Activated CD4-positive, alpha-beta T cell treated with anti-CD3 and anti-CD28 coated beads, Interleukin-2, amount 10 ng/mL, durations not matched to agents 7 days and 5 days (primary cell): ENCODE data around the gene MCTP2. TPM values are rescaled to one million over a fixed set of nuclear protein-coding genes. Genes with fewer than 3 reads are reported as not detected.

Source experiments
- CTCF ChIA-PET: fragments of 350-600 bp; sonication (Branson Sonifier 250); formaldehyde crosslinking; loops from one replicate; lab custom pipeline; 2021; ENCODE audit warnings: antibody characterized with exemption; lab: Charles Lee
- POLR2A ChIA-PET: fragments of 350-600 bp; sonication (Branson Sonifier 250); formaldehyde crosslinking; loops from one replicate; lab custom pipeline; 2021; ENCODE audit warnings: antibody characterized with exemption; lab: Charles Lee
- DNase-seq: peaks from one replicate; pipeline ENCODE4 v3.0.0-alpha.2; 2020
- H3K27ac Mint-ChIP-seq: one replicate; pipeline ENCODE4 v1.8.0; 2021; ENCODE audit warnings: mild to moderate bottlenecking, moderate library complexity, mixed read lengths
- H3K27me3 Mint-ChIP-seq: one replicate; pipeline ENCODE4 v1.8.0; 2021; ENCODE audit warnings: mixed read lengths
- H3K36me3 Mint-ChIP-seq: one replicate; pipeline ENCODE4 v1.8.0; 2021; ENCODE audit warnings: low read depth, mixed read lengths
- H3K4me1 Mint-ChIP-seq: one replicate; pipeline ENCODE4 v1.8.0; 2021; ENCODE audit warnings: mixed read lengths
- H3K4me3 Mint-ChIP-seq: one replicate; pipeline ENCODE4 v1.8.0; 2021; ENCODE audit warnings: mild to moderate bottlenecking, moderate library complexity, mixed read lengths
- H3K9me3 Mint-ChIP-seq: one replicate; pipeline ENCODE4 v1.8.0; 2021; ENCODE audit warnings: mixed read lengths
- total RNA-seq, 2 experiments: library from RNA; stranded (reverse); gene quantifications; one replicate each; pipeline ENCODE4 v1.2.3, GENCODE V29; 2021

MCTP2 gene
- total RNA-seq, 2 experiments from 2014 or later, result 17.0 to 17.2 TPM

DNA sequence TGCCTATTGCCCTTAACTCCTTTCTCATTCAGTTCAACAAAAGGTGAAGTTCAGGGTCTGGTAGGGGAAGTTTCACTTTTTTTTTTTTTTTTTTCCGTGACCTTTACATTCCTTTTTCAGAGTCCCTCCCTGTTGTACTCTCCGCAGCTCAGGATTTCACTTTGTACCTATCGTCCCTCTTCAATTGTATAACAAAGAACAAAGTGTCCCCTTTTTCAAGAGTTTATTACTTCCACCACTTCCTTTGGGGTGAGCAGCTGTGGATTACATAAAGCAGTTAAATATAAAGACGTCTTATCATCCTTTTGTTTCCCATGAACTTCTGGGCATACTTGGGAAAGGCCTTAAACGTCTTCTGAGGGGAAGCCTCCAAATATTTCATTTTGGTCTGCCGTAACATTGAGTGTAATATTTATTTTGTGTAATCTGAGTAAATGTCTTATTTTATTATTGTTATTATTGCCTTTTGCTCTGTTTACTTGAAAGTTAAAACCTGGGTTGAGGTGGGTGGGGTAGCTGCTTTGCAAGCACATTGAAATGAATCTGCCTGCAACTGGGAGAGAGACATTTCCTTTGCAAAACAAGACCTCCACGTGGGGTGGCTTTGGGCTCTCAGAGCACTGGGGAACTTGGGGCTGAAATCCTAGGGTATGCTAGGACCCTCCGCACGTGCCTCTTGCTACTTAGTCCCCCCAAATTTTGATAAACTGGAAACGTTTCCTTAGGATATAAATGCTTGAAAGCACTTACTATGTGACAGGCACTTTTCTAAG is 169.4 kb downstream of the MCTP2 start:
- peaks cover 7% of the 10 kb centered on the region for H3K36me3 Mint-ChIP-seq
- H3K4me1 Mint-ChIP-seq, result no peaks in the 10 kb centered on the region
- CTCF ChIA-PET, result no interaction called here

DNA sequence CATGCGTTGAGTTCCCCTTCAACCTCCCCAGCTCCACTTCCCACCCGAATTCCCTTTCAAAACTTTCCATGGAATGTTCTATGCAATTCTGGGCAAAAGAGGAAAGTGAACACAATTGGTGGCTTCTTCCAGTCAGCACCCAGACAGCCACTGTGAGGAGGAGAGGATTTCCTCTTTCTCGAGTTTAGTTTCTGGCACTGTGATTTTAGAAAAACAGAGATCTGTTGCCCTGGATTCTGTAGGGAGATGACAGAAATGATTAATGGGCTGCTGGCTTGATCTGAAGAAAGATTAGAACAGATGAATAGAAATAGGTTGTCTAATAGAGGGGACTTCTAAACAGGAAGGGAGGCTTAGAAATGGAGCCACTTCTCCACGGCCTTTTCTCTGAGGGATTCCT is 172.0 kb downstream of the MCTP2 start:
- DNase-seq, result no peak
- H3K27me3 Mint-ChIP-seq, result no peaks in the 10 kb centered on the region
- H3K4me3 Mint-ChIP-seq, result no peak overlapping the region
- POLR2A ChIA-PET, result no interaction called here
- H3K4me1 Mint-ChIP-seq, result no peaks in the 10 kb centered on the region
- H3K36me3 Mint-ChIP-seq, result peaks cover 7% of the 10 kb centered on the region
- no peak overlapping the region for H3K27ac Mint-ChIP-seq
- CTCF ChIA-PET, result no interaction called here
- H3K9me3 Mint-ChIP-seq, result no peaks in the 10 kb centered on the region

More for the DNA sequence above, 169.4 kb downstream of the MCTP2 start:
- POLR2A ChIA-PET, result no interaction called here
- H3K27ac Mint-ChIP-seq, result no peak overlapping the region
- no peaks in the 10 kb centered on the region for H3K27me3 Mint-ChIP-seq
- no peaks in the 10 kb centered on the region for H3K9me3 Mint-ChIP-seq
- no peak overlapping the region for H3K4me3 Mint-ChIP-seq
- DNase-seq, result no peak

DNA sequence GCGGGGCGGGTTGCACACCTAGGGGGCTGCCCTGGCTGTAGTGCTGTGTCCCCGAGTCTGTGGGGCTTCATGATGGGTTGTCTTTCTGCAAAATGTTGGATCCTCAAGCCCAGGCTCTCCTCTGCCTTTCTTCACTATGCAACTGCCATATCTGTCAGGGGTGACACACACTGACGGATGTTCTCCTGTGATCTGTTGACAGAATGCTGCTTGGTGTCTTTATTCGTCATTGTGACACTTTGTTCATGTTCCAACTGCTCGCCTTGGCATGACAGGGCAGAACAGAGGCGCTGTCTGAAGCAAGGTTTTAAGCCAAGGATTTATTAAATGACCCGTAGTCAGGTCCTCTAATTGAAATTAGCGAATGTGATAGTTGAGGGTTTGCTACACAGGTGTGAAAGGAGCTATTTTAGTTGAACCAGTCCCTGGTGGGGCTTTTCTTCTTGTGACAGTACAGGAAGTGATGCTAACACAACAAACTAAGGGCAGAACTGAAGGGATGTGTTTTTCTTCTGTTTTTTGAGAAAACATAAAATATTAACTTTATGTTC is 173.4 kb downstream of the MCTP2 start:
- Mint-ChIP-seq H3K4me3 (no peak overlapping the region), H3K9me3 (no peaks in the 10 kb centered on the region), H3K4me1 (no peaks in the 10 kb centered on the region), H3K36me3 (peaks cover 7% of the 10 kb centered on the region), H3K27me3 (no peaks in the 10 kb centered on the region), H3K27ac (no peak overlapping the region)
- ChIA-PET POLR2A (no interaction called here), CTCF (no interaction called here)
- DNase-seq, result no peak

DNA sequence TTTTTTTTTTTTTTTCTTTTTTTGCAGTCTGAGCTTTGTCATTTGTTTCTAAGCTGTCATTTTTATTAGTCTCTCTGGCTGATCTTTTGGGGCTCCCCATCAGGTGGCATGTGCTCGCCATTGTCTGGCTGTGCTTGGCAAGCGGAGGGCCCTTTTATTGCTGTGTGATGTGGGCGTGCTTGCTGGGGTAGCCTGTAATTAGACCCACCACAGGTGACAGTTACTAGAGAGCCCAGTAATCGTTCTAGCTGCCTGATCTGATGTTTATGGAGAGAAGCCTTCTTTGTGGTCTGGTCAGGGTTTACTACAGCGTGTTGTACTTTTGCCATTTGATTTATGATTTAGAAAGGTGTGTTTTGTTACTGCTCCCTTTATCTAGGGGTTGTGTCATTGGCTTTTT is 179.9 kb downstream of the MCTP2 start:
- ChIA-PET POLR2A (no interaction called here), CTCF (interaction anchor here (0.5 kb wide), 1 partner anchor 14 kb away, joined by 3 read pairs; no protein-coding TSS in a partner anchor)
- Mint-ChIP-seq H3K36me3 (no peaks in the 10 kb centered on the region), H3K4me3 (no peak overlapping the region), H3K4me1 (no peaks in the 10 kb centered on the region), H3K27ac (no peak overlapping the region), H3K27me3 (no peaks in the 10 kb centered on the region), H3K9me3 (no peaks in the 10 kb centered on the region)
- DNase-seq, result no peak

DNA sequence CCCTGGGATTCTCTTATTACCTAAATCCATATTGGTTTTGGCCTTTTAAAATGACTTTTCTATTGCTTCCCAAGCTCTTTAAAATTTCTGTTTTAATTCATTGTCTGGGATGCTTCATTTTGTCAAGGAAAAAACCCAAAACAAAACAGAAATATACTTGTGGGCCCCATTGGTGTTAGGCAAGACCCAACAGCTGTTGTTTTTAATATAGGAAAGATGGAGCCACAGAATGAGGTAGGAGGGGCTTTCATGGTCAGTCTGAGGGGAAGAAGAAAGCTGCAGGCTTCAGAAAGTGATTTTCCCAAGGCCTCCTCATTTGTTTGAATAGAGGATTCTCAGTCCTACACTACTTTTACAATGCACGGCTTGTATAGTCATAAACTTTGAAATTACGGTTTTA is 180.5 kb downstream of the MCTP2 start:
- Mint-ChIP-seq H3K27ac (no peak overlapping the region), H3K4me3 (no peak overlapping the region), H3K27me3 (no peaks in the 10 kb centered on the region), H3K9me3 (no peaks in the 10 kb centered on the region), H3K36me3 (no peaks in the 10 kb centered on the region), H3K4me1 (no peaks in the 10 kb centered on the region)
- ChIA-PET CTCF (interaction anchor here (0.5 to 1.4 kb wide), 2 partner anchors 13 to 15 kb away, joined by 3 read pairs; no protein-coding TSS in a partner anchor), POLR2A (no interaction called here)
- no peak for DNase-seq

DNA sequence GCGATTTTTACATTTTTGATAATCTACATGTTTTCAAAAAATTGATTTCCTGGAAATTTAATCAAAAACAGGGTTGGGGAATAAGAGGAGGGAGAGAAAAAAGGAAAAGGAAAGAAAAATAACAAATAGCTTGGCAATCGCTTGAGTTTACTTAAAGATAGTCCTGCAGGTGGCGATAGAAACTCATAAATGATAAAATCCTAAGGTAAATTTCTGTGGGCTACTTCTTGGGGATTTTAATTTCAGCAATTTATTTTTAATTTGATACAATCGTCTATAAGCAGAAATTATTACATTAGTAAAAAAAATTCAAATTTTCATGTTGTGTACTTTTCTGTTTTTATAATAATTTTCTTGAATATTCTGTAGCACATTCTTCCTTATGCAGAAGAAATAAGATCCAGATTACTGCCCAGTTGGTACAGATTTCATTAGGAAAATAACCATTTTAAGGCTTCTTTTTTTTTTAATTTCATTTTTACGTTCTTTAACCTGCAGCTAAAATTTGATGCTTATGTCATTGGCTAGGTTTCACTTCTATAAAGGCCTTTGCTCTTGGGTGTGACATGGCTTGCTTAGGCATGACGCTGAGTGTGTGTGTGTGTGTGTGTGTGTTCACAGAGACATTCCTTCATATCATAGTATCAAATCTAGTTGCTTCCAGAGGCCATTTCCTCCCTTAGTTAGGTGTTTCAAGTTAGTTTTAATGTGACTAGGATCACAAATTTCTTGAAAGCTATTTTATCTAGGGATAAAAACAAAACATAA is 181.8 kb downstream of the MCTP2 start:
- CTCF ChIA-PET, result interaction anchor here (1.2 to 1.4 kb wide), 2 partner anchors 16 to 32 kb away, joined by 3 to 4 read pairs; no protein-coding TSS in a partner anchor

DNA sequence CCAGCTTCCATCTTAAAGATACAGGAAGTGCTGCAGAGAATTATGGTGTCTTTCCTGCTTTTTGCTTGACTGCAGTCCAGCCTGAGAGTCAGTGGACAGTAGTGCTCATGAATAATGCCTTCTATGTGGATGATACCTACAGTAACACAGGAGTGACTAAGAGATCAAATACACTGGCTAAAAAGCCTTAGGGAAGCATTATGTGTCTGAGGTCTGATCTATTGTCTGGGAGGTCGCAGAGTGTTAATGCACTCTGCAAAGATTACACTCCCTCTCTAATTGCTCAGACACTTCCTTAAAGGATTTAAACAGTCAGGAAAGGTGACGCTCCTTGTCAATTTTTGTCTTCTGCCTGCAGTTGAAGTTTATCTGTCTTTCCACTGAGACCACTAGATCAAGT is 183.6 kb downstream of the MCTP2 start:
- ChIA-PET CTCF (no interaction called here), POLR2A (no interaction called here)
- Mint-ChIP-seq H3K36me3 (no peaks in the 10 kb centered on the region), H3K4me3 (no peak overlapping the region), H3K27ac (no peak overlapping the region), H3K4me1 (no peaks in the 10 kb centered on the region), H3K27me3 (no peaks in the 10 kb centered on the region), H3K9me3 (no peaks in the 10 kb centered on the region)
- DNase-seq, result no peak

More for the DNA sequence above, 181.8 kb downstream of the MCTP2 start:
- POLR2A ChIA-PET, result no interaction called here
- DNase-seq, result no peak
- Mint-ChIP-seq H3K4me3 (no peak overlapping the region), H3K4me1 (no peaks in the 10 kb centered on the region), H3K36me3 (no peaks in the 10 kb centered on the region), H3K27me3 (no peaks in the 10 kb centered on the region), H3K27ac (no peak overlapping the region), H3K9me3 (no peaks in the 10 kb centered on the region)

DNA sequence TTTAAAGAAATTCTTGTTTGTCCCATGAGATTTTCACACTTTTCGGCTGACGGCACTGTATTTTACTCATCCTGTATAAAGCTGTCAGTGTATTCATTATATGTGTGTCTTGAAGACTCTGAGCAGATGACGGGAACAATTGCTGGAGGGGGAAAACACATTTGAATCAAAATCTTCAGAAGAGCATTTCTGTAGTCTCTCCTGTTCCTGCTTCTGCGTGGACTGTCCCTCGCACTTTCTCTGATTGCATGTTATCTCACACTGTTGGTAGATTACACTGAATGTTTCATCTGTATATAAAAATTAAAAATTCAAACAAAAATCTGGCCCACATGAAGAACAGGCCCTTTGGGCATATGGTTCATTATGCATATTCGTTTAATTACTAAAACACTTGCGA is 184.9 kb downstream of the MCTP2 start:
- no peaks in the 10 kb centered on the region for H3K27me3 Mint-ChIP-seq
- ChIA-PET POLR2A (no interaction called here), CTCF (interaction anchor here (0.6 to 0.7 kb wide), 3 partner anchors 19 to 252 kb away, joined by 3 to 4 read pairs (median 4); no protein-coding TSS in a partner anchor)
- DNase-seq, result no peak
- H3K36me3 Mint-ChIP-seq, result peaks cover 3% of the 10 kb centered on the region
- no peaks in the 10 kb centered on the region for H3K4me1 Mint-ChIP-seq
- no peak overlapping the region for H3K4me3 Mint-ChIP-seq
- H3K27ac Mint-ChIP-seq, result no peak overlapping the region
- peaks cover 2% of the 10 kb centered on the region for H3K9me3 Mint-ChIP-seq

DNA sequence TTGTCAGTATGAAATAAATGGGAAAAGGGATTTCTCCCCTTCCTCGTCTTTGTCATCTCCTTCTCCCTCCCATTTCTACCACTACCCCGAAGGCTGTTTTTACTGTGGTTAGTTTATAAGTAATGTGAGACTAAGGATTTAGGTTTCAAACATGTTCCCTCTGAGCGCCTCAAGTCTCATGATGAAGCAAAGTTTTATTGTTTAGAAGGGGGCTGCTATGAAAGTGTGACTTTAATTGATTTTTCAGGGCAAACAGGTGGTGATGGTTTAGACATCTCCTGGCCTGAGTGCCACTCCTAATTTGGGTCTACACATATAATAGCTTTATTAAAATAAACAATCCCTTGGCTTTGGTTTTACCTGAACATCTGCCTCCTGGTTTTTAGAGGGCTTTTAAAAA is 185.5 kb downstream of the MCTP2 start:
- Mint-ChIP-seq H3K9me3 (peaks cover 2% of the 10 kb centered on the region), H3K4me3 (no peak overlapping the region), H3K4me1 (no peaks in the 10 kb centered on the region), H3K27ac (no peak overlapping the region), H3K36me3 (peaks cover 3% of the 10 kb centered on the region), H3K27me3 (no peaks in the 10 kb centered on the region)
- POLR2A ChIA-PET, result no interaction called here
- DNase-seq, result no peak
- CTCF ChIA-PET, result interaction anchor here (0.6 kb wide), 1 partner anchor 223 kb away, joined by 3 read pairs; no protein-coding TSS in a partner anchor

DNA sequence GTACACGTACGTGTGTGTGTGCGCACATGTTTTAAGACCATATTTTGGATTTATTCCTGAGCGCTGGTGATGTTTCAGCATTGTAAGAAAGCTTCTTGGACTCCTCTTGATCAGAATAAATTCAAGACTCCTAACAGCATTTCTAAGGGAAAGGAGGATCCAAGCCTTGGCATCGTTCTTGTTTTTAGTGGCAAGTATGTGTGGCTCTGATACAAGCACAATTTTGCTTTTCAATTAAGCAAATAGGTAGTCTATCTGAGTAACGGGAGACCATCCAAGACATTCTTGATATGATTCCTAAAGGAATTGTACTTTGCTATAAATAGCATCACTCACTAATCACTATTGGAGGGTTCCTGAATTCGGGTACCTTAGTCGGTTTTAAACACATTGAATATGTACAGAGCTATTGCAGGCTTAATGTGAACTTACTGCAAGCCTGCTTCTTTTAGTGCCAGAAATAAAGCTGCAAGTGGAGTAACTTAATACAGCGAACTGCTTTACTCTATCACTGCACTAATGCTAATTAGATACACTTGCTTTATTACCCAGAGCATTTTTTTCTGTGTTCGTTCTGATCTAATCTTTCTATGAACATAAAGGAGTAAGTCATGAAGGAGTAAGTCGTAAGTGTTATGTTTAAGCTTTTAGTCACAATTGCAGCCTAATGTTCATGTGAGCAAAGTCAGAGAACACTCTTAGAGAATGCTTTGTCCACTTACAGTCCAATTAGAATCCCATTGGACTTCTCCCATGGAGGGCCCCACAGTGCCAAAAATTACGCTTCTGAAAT is 186.3 kb downstream of the MCTP2 start:
- peaks cover 5% of the 10 kb centered on the region for H3K9me3 Mint-ChIP-seq
- ChIA-PET POLR2A (no interaction called here), CTCF (no interaction called here)
- no peaks in the 10 kb centered on the region for H3K4me1 Mint-ChIP-seq
- H3K4me3 Mint-ChIP-seq, result no peak overlapping the region
- peaks cover 3% of the 10 kb centered on the region for H3K36me3 Mint-ChIP-seq
- H3K27me3 Mint-ChIP-seq, result no peaks in the 10 kb centered on the region
- no peak for DNase-seq
- no peak overlapping the region for H3K27ac Mint-ChIP-seq

DNA sequence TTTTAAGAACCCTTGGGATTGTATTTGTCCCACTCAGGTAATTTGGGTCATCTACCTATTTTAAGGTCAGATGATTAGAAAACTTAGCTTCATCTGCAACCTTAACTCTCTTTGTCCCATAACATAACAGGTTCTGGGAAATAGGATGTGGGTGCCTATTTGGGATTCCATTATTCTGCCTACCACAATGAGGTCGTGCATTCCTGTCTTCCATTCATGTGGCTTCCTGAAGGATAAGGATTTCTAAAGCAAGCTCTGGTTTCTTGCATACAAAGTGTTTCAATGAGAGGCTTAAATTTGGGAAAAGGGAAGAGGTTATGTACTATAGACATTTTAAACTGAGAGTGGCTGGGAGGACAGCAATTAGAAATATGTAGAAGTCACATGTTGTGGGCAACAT is 190.3 kb downstream of the MCTP2 start:
- ChIA-PET CTCF (no interaction called here), POLR2A (no interaction called here)
- Mint-ChIP-seq H3K27ac (no peak overlapping the region), H3K27me3 (no peaks in the 10 kb centered on the region), H3K4me1 (no peaks in the 10 kb centered on the region), H3K4me3 (no peak overlapping the region), H3K9me3 (peaks cover 5% of the 10 kb centered on the region), H3K36me3 (peaks cover 5% of the 10 kb centered on the region)
- no peak for DNase-seq

DNA sequence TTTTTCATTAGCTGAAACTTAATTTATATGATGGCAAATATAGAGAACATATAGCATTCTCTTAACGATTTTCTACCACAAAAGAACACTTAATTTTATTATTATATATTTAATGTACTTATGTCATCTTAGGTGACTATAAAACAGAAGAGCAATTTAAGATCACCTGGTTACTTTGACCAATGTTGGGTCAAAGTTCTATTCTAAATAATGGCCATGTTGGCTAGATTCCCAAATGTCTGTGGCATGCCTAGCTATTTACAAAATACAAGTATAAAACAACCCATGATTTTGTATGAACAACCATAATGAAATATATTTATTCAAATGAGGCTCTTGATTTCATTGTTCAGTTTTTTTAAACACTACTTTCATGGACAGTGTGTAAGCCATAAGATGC is 200.9 kb downstream of the MCTP2 start:
- DNase-seq, result no peak
- Mint-ChIP-seq H3K27ac (no peak overlapping the region), H3K9me3 (peaks cover 2% of the 10 kb centered on the region), H3K4me3 (no peak overlapping the region), H3K27me3 (no peaks in the 10 kb centered on the region), H3K36me3 (peaks cover 3% of the 10 kb centered on the region), H3K4me1 (peaks cover 3% of the 10 kb centered on the region)
- ChIA-PET POLR2A (no interaction called here), CTCF (no interaction called here)
